ENCODE measurements around the gene NPDC1.

The NPDC1 gene

GRCh38 chr9:137023157-137023556, 22.8 kb downstream of the NPDC1 start:
- no peak for DNase-seq

GRCh38 chr9:137022662-137023008, 23.3 kb downstream of the NPDC1 start:
- no peak for DNase-seq

GRCh38 chr9:137021979-137022661, 23.9 kb downstream of the NPDC1 start:
- DNase-seq, result peak in 1 of 2 experiments; percentile 48

GRCh38 chr9:137021568-137021978, 24.4 kb downstream of the NPDC1 start:
- DNase-seq, result no peak

GRCh38 chr9:137020771-137021567, 25.0 kb downstream of the NPDC1 start:
- DNase-seq, result no peak

- DNase-seq, result no peak
Measured at GRCh38 chr9:137019891-137020683, 25.9 kb downstream of the NPDC1 start.

- no peak for DNase-seq
Measured at GRCh38 chr9:137018761-137019559, 27.0 kb downstream of the NPDC1 start.

GRCh38 chr9:137017791-137018497, 28.0 kb downstream of the NPDC1 start:
- no peak for DNase-seq

GRCh38 chr9:137017071-137017470, 28.9 kb downstream of the NPDC1 start:
- no peak for DNase-seq

- no peak for DNase-seq
Measured at GRCh38 chr9:137016436-137016835, 29.5 kb downstream of the NPDC1 start.

GRCh38 chr9:137015976-137016375, 30.0 kb downstream of the NPDC1 start:
- DNase-seq, result no peak

- no peak for DNase-seq
Measured at GRCh38 chr9:137015540-137015930, 30.4 kb downstream of the NPDC1 start.

GRCh38 chr9:137014776-137015539, 31.0 kb downstream of the NPDC1 start:
- DNase-seq, result no peak

GRCh38 chr9:137014166-137014565, 31.8 kb downstream of the NPDC1 start:
- DNase-seq, result no peak

- no peak for DNase-seq
Measured at GRCh38 chr9:137013571-137013940, 32.4 kb downstream of the NPDC1 start.

GRCh38 chr9:137012694-137013570, 33.0 kb downstream of the NPDC1 start:
- DNase-seq, result no peak

- DNase-seq, result no peak
Measured at GRCh38 chr9:137011907-137012675, 33.9 kb downstream of the NPDC1 start.

- DNase-seq, result no peak
Measured at GRCh38 chr9:137011156-137011555, 34.8 kb downstream of the NPDC1 start.

GRCh38 chr9:137009938-137010732, 35.8 kb downstream of the NPDC1 start:
- no peak for DNase-seq

Data from NCI-H1930 (cell line).